ENCODE results near the gene COL9A2. TPM values are rescaled to one million over a fixed set of nuclear protein-coding genes. Genes with fewer than 3 reads are reported as not detected.

COL9A2 gene
- total and polyA plus RNA-seq, 7 donors: 0.99 to 19.6 (median 1.6) TPM

GRCh38 chr1:40272653-40273213 lies 44.4 kb downstream of the COL9A2 start:
- Histone ChIP-seq H3K27me3 (no peaks in the 10 kb centered on the region), H3K36me3 (peaks cover 0 to 92% (median 29%) of the 10 kb centered on the region in 4 donors), H3K4me3 (no peak overlapping the region), H3K27ac (no peak overlapping the region), H3K4me1 (peaks cover 0 to 21% (median 10%) of the 10 kb centered on the region in 4 donors), H3K9me3 (no peaks in the 10 kb centered on the region)
- DNase-seq: no peak
- intact Hi-C loops (cut with DNase I): no loop called here
- no peak for TF ChIP-seq POLR2AphosphoS5 (IDR thresholded peaks at IDR 0.05)
- no peak for TF ChIP-seq CTCF (IDR thresholded peaks at IDR 0.05)
- TF ChIP-seq EP300 (IDR thresholded peaks at IDR 0.05): no peak
- 92 to 94% methylated on average over 3 of the region's 3 CpGs for WGBS, 2 donors

- no peak for DNase-seq
- H3K27ac ChIP-seq: no peak overlapping the region
- TF ChIP-seq POLR2AphosphoS5 (IDR thresholded peaks at IDR 0.05): no peak
- TF ChIP-seq CTCF (IDR thresholded peaks at IDR 0.05): no peak
- no peaks in the 10 kb centered on the region for H3K9me3 ChIP-seq
- H3K27me3 ChIP-seq: no peaks in the 10 kb centered on the region
- 60 to 72% methylated on average over 3 of the region's 3 CpGs for WGBS, 2 donors
- H3K4me3 ChIP-seq: no peak overlapping the region
- intact Hi-C loops (cut with DNase I): no loop called here
- H3K36me3 ChIP-seq: peaks cover 0 to 73% (median 29%) of the 10 kb centered on the region in 4 donors
- peaks cover 0 to 28% (median 20%) of the 10 kb centered on the region in 4 donors for H3K4me1 ChIP-seq
These were observed 46.8 kb downstream of the COL9A2 start for GRCh38 chr1:40270152-40270834.

- H3K4me1 ChIP-seq: peaks cover 0 to 40% (median 32%) of the 10 kb centered on the region in 4 donors
- TF ChIP-seq POLR2AphosphoS5 (IDR thresholded peaks at IDR 0.05) (no peak), POLR2A (IDR thresholded peaks at IDR 0.05) (no peak), CTCF (IDR thresholded peaks at IDR 0.05) (no peak), EP300 (IDR thresholded peaks at IDR 0.05) (no peak)
- no peak for DNase-seq
- H3K27me3 ChIP-seq: no peaks in the 10 kb centered on the region
- intact Hi-C loops (cut with DNase I): no loop called here
- no peak overlapping the region for H3K4me3 ChIP-seq
- H3K27ac ChIP-seq: peak overlapping the region; percentile 35 to 83 (median 69)
- H3K36me3 ChIP-seq: peaks cover 0 to 74% (median 25%) of the 10 kb centered on the region in 4 donors
- H3K9me3 ChIP-seq: no peaks in the 10 kb centered on the region
These were observed 48.9 kb downstream of the COL9A2 start for GRCh38 chr1:40268211-40268610.

GRCh38 chr1:40267767-40268187 lies 49.3 kb downstream of the COL9A2 start:
- Histone ChIP-seq H3K27me3 (no peaks in the 10 kb centered on the region), H3K27ac (peak overlapping the region; percentile 50 to 83 (median 69)), H3K4me3 (peak overlapping the region in 1 of 4 donors; percentile 4), H3K36me3 (peaks cover 0 to 74% (median 25%) of the 10 kb centered on the region in 4 donors), H3K4me1 (peaks cover 0 to 44% (median 36%) of the 10 kb centered on the region in 4 donors), H3K9me3 (no peaks in the 10 kb centered on the region)
- TF ChIP-seq CTCF (IDR thresholded peaks at IDR 0.05) (no peak), POLR2A (IDR thresholded peaks at IDR 0.05) (no peak), EP300 (IDR thresholded peaks at IDR 0.05) (peak in 3 of 4 donors; percentile 36 to 60 (median 48)), POLR2AphosphoS5 (IDR thresholded peaks at IDR 0.05) (peak in 3 of 4 donors; percentile 47 to 73 (median 60))
- intact Hi-C loops (cut with DNase I): no loop called here
- 57 to 76% methylated on average over 2 of the region's 2 CpGs for WGBS, 2 donors
- no peak for DNase-seq
